DOHH2 (cell line): ENCODE results near the gene C11orf54.

Experiments used
- H3F3A ChIP-seq: fragments of 200-600 bp; sonication (generic), shearing (Covaris generic); 2 replicates; pipeline ENCODE4 v1.6.0; 2016; ENCODE audit warnings: antibody characterized with exemption, mild to moderate bottlenecking; ENCODE audit not compliant: control insufficient read depth, insufficient read depth
- H3K27ac ChIP-seq: fragments of 200-600 bp; sonication (generic); 2 replicates; pipeline ENCODE4 v1.5.1; 2014; ENCODE audit warnings: low read depth, mild to moderate bottlenecking, low read length, moderate library complexity
- H3K27me3 ChIP-seq: fragments of 200-600 bp; sonication (generic); 2 replicates; pipeline ENCODE4 v1.6.1; 2014; ENCODE audit warnings: mild to moderate bottlenecking, low read length, mixed read lengths; ENCODE audit not compliant: control insufficient read depth
- H3K36me3 ChIP-seq: fragments of 200-600 bp; sonication (generic); 2 replicates; pipeline ENCODE4 v1.6.1; 2014; ENCODE audit warnings: mild to moderate bottlenecking, low read length, moderate library complexity, mixed read lengths; ENCODE audit not compliant: control insufficient read depth
- H3K4me1 ChIP-seq: fragments of 200-600 bp; sonication (generic); 2 replicates; pipeline ENCODE4 v1.6.1; 2014; ENCODE audit warnings: mild to moderate bottlenecking, low read length, mixed read lengths; ENCODE audit not compliant: control insufficient read depth
- H3K4me2 ChIP-seq: fragments of 200-600 bp; sonication (generic); 2 replicates; pipeline ENCODE4 v1.6.0; 2014; ENCODE audit warnings: mild to moderate bottlenecking, low read length, moderate library complexity
- H3K4me3 ChIP-seq: fragments of 200-600 bp; sonication (generic); 2 replicates; pipeline ENCODE4 v1.5.1; 2014; ENCODE audit warnings: mild to moderate bottlenecking, low read length, mixed read lengths
- H3K79me2 ChIP-seq: fragments of 200-600 bp; sonication (generic); 2 replicates; pipeline ENCODE4 v1.6.1; 2014; ENCODE audit warnings: mild to moderate bottlenecking, low read length, mixed read lengths; ENCODE audit not compliant: control insufficient read depth
- H3K9me2 ChIP-seq: fragments of 200-600 bp; sonication (generic); replicated peaks from 2 replicates; pipeline ENCODE4 v1.6.1; 2014; ENCODE audit warnings: mild to moderate bottlenecking, low read length, mixed read lengths; ENCODE audit not compliant: control insufficient read depth
- H3K9me3 ChIP-seq: fragments of 200-600 bp; sonication (generic); 2 replicates; pipeline ENCODE4 v1.6.1; 2014; ENCODE audit warnings: antibody characterized with exemption, low read length, mixed read lengths; ENCODE audit not compliant: control insufficient read depth, insufficient read depth
- H4K20me1 ChIP-seq: fragments of 200-600 bp; sonication (generic); 2 replicates; pipeline ENCODE4 v1.6.0; 2014; ENCODE audit warnings: low read depth, mild to moderate bottlenecking, antibody characterized with exemption, low read length, moderate library complexity; ENCODE audit not compliant: control insufficient read depth, insufficient read depth
- CTCF ChIP-seq: fragments of 200-600 bp; sonication (generic); IDR thresholded peaks from one replicate; pipeline ENCODE4 v1.5.1; 2014; ENCODE audit warnings: antibody characterized with exemption, mild to moderate bottlenecking, low read depth, low read length; ENCODE audit not compliant: poor library complexity, severe bottlenecking
- EZH2phosphoT487 ChIP-seq: fragments of 200-600 bp; sonication (generic); IDR thresholded peaks from 2 replicates; pipeline ENCODE4 v1.6.1; 2017; ENCODE audit warnings: borderline replicate concordance, mild to moderate bottlenecking, antibody characterized with exemption, low read length, moderate library complexity, mixed read lengths

C11orf54 gene

GRCh38 chr11:93729129-93729616, 12.3 kb upstream of the C11orf54 start:
- no peak overlapping the region for H3K27ac ChIP-seq

GRCh38 chr11:93730108-93731107, 11.1 kb upstream of the C11orf54 start:
- peaks cover 97% of the 10 kb centered on the region for H3F3A ChIP-seq
- peak overlapping the region; percentile 7; the same call in 1 of the 2 replicates for H3K27ac ChIP-seq
- TF ChIP-seq CTCF (no peak), EZH2phosphoT487 (no peak)
- peaks cover 23% of the 10 kb centered on the region for H3K79me2 ChIP-seq
- peaks cover 98% of the 10 kb centered on the region for H3K36me3 ChIP-seq
- H3K9me3 ChIP-seq: no peaks in the 10 kb centered on the region
- peaks cover 35% of the 10 kb centered on the region for H4K20me1 ChIP-seq
- H3K4me2 ChIP-seq: no peak overlapping the region
- H3K4me1 ChIP-seq: peaks cover 12% of the 10 kb centered on the region
- no peak overlapping the region for H3K4me3 ChIP-seq
- H3K9me2 ChIP-seq: no peaks in the 10 kb centered on the region
- no peaks in the 10 kb centered on the region for H3K27me3 ChIP-seq

More at GRCh38 chr11:93729129-93729616, 12.3 kb upstream of the C11orf54 start:
- H3K4me1 ChIP-seq: no peaks in the 10 kb centered on the region; the same call in 1 of the 2 replicates
- H3K36me3 ChIP-seq: peaks cover 93% of the 10 kb centered on the region
- peaks cover 27% of the 10 kb centered on the region for H4K20me1 ChIP-seq
- no peaks in the 10 kb centered on the region for H3K27me3 ChIP-seq
- H3K4me3 ChIP-seq: no peak overlapping the region
- H3K4me2 ChIP-seq: no peak overlapping the region
- H3F3A ChIP-seq: peaks cover 91% of the 10 kb centered on the region
- TF ChIP-seq CTCF (no peak), EZH2phosphoT487 (no peak)
- peaks cover 10% of the 10 kb centered on the region; the same call in 1 of the 2 replicates for H3K79me2 ChIP-seq
- no peaks in the 10 kb centered on the region for H3K9me3 ChIP-seq
- no peaks in the 10 kb centered on the region for H3K9me2 ChIP-seq

GRCh38 chr11:93732237-93732892, 9.1 kb upstream of the C11orf54 start:
- TF ChIP-seq EZH2phosphoT487 (no peak), CTCF (no peak)
- H3K27ac ChIP-seq: no peak overlapping the region
- peaks cover 53% of the 10 kb centered on the region for H4K20me1 ChIP-seq
- H3K9me3 ChIP-seq: no peaks in the 10 kb centered on the region
- H3K4me1 ChIP-seq: peaks cover 32% of the 10 kb centered on the region
- peaks cover 100% of the 10 kb centered on the region for H3F3A ChIP-seq
- H3K36me3 ChIP-seq: peaks cover 100% of the 10 kb centered on the region
- H3K79me2 ChIP-seq: peaks cover 42% of the 10 kb centered on the region
- no peak overlapping the region for H3K4me3 ChIP-seq
- H3K4me2 ChIP-seq: no peak overlapping the region
- H3K9me2 ChIP-seq: no peaks in the 10 kb centered on the region
- H3K27me3 ChIP-seq: no peaks in the 10 kb centered on the region
